Measurements from ENCODE around the gene SRSF3. TPM values are rescaled to one million over a fixed set of nuclear protein-coding genes. Genes with fewer than 3 reads are reported as not detected.

Gene SRSF3
- total and polyA plus RNA-seq, 9 of the 15 experiments (the other 6 are each of a cell fraction or from before 2014, with no cell fraction given): 337 to 1,200 (median 518) TPM

- no peak for TF ChIP-seq TFE3 (CRISPR knock-in tag; IDR thresholded peaks at IDR 0.05)
- no peak for TF ChIP-seq SP2 (IDR thresholded peaks at IDR 0.05; ENCODE audit: extremely low read depth, low read depth, low read length, poor library complexity, severe bottlenecking)
- TF ChIP-seq EP400 (IDR thresholded peaks at IDR 0.05): no peak; the same call in 1 of the 2 replicates
- no peak for TF ChIP-seq GTF2E2 (tag; IDR thresholded peaks at IDR 0.05)
- TF ChIP-seq E2F1 (CRISPR knock-in tag; IDR thresholded peaks at IDR 0.05): no peak
- no peak for TF ChIP-seq ATF1 (CRISPR knock-in tag; IDR thresholded peaks at IDR 0.05)
- peak; percentile 49 for TF ChIP-seq ATF1 (tag; IDR thresholded peaks at IDR 0.05)
- no peak for TF ChIP-seq ZBTB43 (CRISPR knock-in tag; IDR thresholded peaks at IDR 0.05)
- TF ChIP-seq KAT7 (CRISPR knock-in tag; IDR thresholded peaks at IDR 0.05; ENCODE audit: borderline replicate concordance): peak; percentile 87; the same call in 1 of the 2 replicates
- TF ChIP-seq HNRNPUL1 (IDR thresholded peaks at IDR 0.05; ENCODE audit: low read length): no peak
- TF ChIP-seq SMARCA5 (IDR thresholded peaks at IDR 0.05): peak; percentile 89
- TF ChIP-seq ETV1 (tag; conservative IDR thresholded peaks at IDR 0.05; ENCODE audit: low read depth): peak; percentile 59
- no peak for TF ChIP-seq ID3 (CRISPR knock-in tag; IDR thresholded peaks at IDR 0.05)
- peak; percentile 72 for TF ChIP-seq ID3 (tag; IDR thresholded peaks at IDR 0.05)
- TF ChIP-seq NR1H2 (CRISPR knock-in tag; IDR thresholded peaks at IDR 0.05): no peak
- TF ChIP-seq NCOA1 (IDR thresholded peaks at IDR 0.05; ENCODE audit: low read depth): peak; percentile 55; the same call in 1 of the 2 replicates
- TF ChIP-seq ASH1L (IDR thresholded peaks at IDR 0.05; ENCODE audit: borderline replicate concordance, low read depth, partially characterized antibody): no peak
- TF ChIP-seq THAP12 (CRISPR knock-in tag; IDR thresholded peaks at IDR 0.05): peak; percentile 93; the same call in 1 of the 2 replicates
- TF ChIP-seq ZNF830 (CRISPR knock-in tag; IDR thresholded peaks at IDR 0.05): no peak
- TF ChIP-seq HDAC2 (IDR thresholded peaks at IDR 0.05): no peak
- TF ChIP-seq STAG1 (CRISPR knock-in tag; IDR thresholded peaks at IDR 0.05; ENCODE audit: borderline replicate concordance): no peak
These were observed 47.1 kb upstream of the SRSF3 start, which contains the start of gene STK38 (continued) for GRCh38 chr6:36546920-36547645.
